22Rv1 (cell line): ENCODE results near the gene FMO5.
"Not testable (repeated sequence)": the region's sequence is repeated elsewhere in the genome, so short reads cannot be mapped to it uniquely, and the experiment has no call there.

Experiments
- H3K27ac ChIP-seq: fragments of 450-650 bp; 2 replicates; pipeline ENCODE4 v1.5.1; 2017
- CTCF ChIP-seq: fragments of 450-650 bp; IDR thresholded peaks from 2 replicates; pipeline ENCODE4 v1.5.1; 2017; ENCODE audit warnings: mild to moderate bottlenecking
- ZFX ChIP-seq: fragments of 450-650 bp; IDR thresholded peaks from 2 replicates; pipeline ENCODE4 v1.6.1; 2017; ENCODE audit warnings: antibody characterized with exemption, borderline replicate concordance

FMO5 gene

GRCh38 chr1:147238925-147239820, 14.0 kb upstream of the FMO5 start:
- no peak overlapping the region for H3K27ac ChIP-seq
- TF ChIP-seq CTCF: no peak
- no peak for TF ChIP-seq ZFX

GRCh38 chr1:147238053-147238902, 13.1 kb upstream of the FMO5 start:
- H3K27ac ChIP-seq: peak overlapping the region; percentile 38
- TF ChIP-seq ZFX: no peak
- no peak for TF ChIP-seq CTCF

- H3K27ac ChIP-seq: peak overlapping the region; percentile 38
- TF ChIP-seq ZFX (no peak), CTCF (no peak)
These were observed 12.0 kb upstream of the FMO5 start for GRCh38 chr1:147236959-147237791.

GRCh38 chr1:147236448-147236847, 11.3 kb upstream of the FMO5 start:
- no peak overlapping the region for H3K27ac ChIP-seq
- no peak for TF ChIP-seq ZFX
- TF ChIP-seq CTCF: no peak

- TF ChIP-seq ZFX (no peak), CTCF (no peak)
- H3K27ac ChIP-seq: no peak overlapping the region
These were observed 10.7 kb upstream of the FMO5 start for GRCh38 chr1:147235822-147236221.

GRCh38 chr1:147233903-147234302, 8.8 kb upstream of the FMO5 start:
- H3K27ac ChIP-seq: not testable (repeated sequence)

GRCh38 chr1:147231032-147231431, 5.9 kb upstream of the FMO5 start:
- H3K27ac ChIP-seq: not testable (repeated sequence)
